GM12878 (cell line): Measurements from ENCODE around the gene ZNF385D. TPM values are rescaled to one million over a fixed set of nuclear protein-coding genes. Genes with fewer than 3 reads are reported as not detected.

Experiments
- ATAC-seq: fragments of 200-7000 bp; cut with Tn5 transposase; 3 replicates; pipeline ENCODE4 v1.9.1; 2020; ENCODE audit warnings: mild to moderate bottlenecking, moderate library complexity
- BruUV-seq: library from RNA; stranded (reverse); fragments of 400-500 nt; replicated peaks from 2 replicates; lab custom pipeline; 2021; lab: Mats Ljungman, UMichigan
- CTCF ChIA-PET: fragments of 300-600 bp; sonication (Branson Sonifier 250); formaldehyde crosslinking; extraction: SDS; loops from one replicate; lab custom pipeline; 2021; ENCODE audit warnings: inconsistent platforms; lab: Yijun Ruan, JAX
- POLR2A ChIA-PET: fragments of 350-600 bp; formaldehyde crosslinking; extraction: SDS; loops from one replicate; lab custom pipeline; 2021; ENCODE audit warnings: inconsistent platforms; lab: Charles Lee
- RAD21 ChIA-PET: fragments of 300-600 bp; sonication (Branson Sonifier 250); formaldehyde crosslinking; loops from one replicate; lab custom pipeline; 2023; ENCODE audit warnings: antibody characterized with exemption; ENCODE audit not compliant: unreplicated experiment; lab: Charles Lee
- SMC1A ChIA-PET: fragments of 300-600 bp; sonication (Branson Sonifier 250); formaldehyde crosslinking; loops from one replicate; lab custom pipeline; 2023; ENCODE audit not compliant: unreplicated experiment, uncharacterized antibody; lab: Charles Lee
- DNase-seq: peaks from one replicate; pipeline ENCODE4 v3.0.0-alpha.2; 2011; ENCODE audit warnings: low read depth, low spot score
- FAIRE-seq: peaks from 3 replicates; lab custom pipeline; 2011; peaks lifted over from hg19 to GRCh38; lab: Jason Lieb, UNC
- H2AFZ ChIP-seq: 2 replicates; pipeline ENCODE4 v1.6.0; 2011; ENCODE audit warnings: low read depth, low read length, control low read depth; ENCODE audit not compliant: control insufficient read depth
- H3K27ac ChIP-seq: 2 replicates; pipeline ENCODE4 v1.5.1; 2011; ENCODE audit warnings: control low read depth; ENCODE audit not compliant: control insufficient read depth, insufficient read depth
- H3K27me3 ChIP-seq, 2 experiments: replicated peaks in 1 of 2; 2 replicates each; pipeline versions ENCODE4 v1.6.0 to v1.6.1; 2011; ENCODE audit warnings: low read length in 1 of 2; ENCODE audit not compliant: control insufficient read depth in 2 of 2, insufficient read depth in 2 of 2
- H3K36me3 ChIP-seq, 2 experiments: 2 replicates each; pipeline ENCODE4 v1.5.1; 2011; ENCODE audit warnings: low read length in 1 of 2; ENCODE audit not compliant: control insufficient read depth in 2 of 2, insufficient read depth in 2 of 2
- H3K4me1 ChIP-seq: 2 replicates; pipeline ENCODE4 v1.6.1; 2011; ENCODE audit warnings: mild to moderate bottlenecking, low read length, moderate library complexity, mixed read lengths; ENCODE audit not compliant: control insufficient read depth, insufficient read depth
- H3K4me2 ChIP-seq: 2 replicates; pipeline ENCODE4 v1.6.0; 2011; ENCODE audit warnings: control low read depth; ENCODE audit not compliant: control insufficient read depth, insufficient read depth
- H3K4me3 ChIP-seq: fragments of 200-600 bp; sonication (generic); 2 replicates; pipeline ENCODE4 v1.5.1; 2016
- H3K79me2 ChIP-seq: 2 replicates; pipeline ENCODE4 v1.6.0; 2011; ENCODE audit warnings: low read length; ENCODE audit not compliant: control insufficient read depth, insufficient read depth
- H3K9ac ChIP-seq: 2 replicates; pipeline ENCODE4 v1.8.0; 2011; ENCODE audit warnings: low read length, control low read depth, mixed read lengths; ENCODE audit not compliant: control insufficient read depth, insufficient read depth
- H3K9me3 ChIP-seq: replicated peaks from 3 replicates; pipeline ENCODE4 v1.5.1; 2011; ENCODE audit warnings: mild to moderate bottlenecking, low read length; ENCODE audit not compliant: control insufficient read depth, insufficient read depth
- H4K20me1 ChIP-seq: 2 replicates; pipeline ENCODE4 v1.6.0; 2011; ENCODE audit not compliant: control insufficient read depth, insufficient read depth
- CHD2 ChIP-seq: IDR thresholded peaks from 2 replicates; pipeline ENCODE4 v1.6.1; 2011; ENCODE audit warnings: low read depth, low read length, improper control_type of control experiment, borderline replicate concordance
- PKNOX1 ChIP-seq: fragments of 450-650 bp; IDR thresholded peaks from 2 replicates; pipeline ENCODE4 v1.6.1; 2016; ENCODE audit warnings: mild to moderate bottlenecking
- POLR2A ChIP-seq: IDR thresholded peaks from 2 replicates; pipeline ENCODE4 v1.6.1; 2011; ENCODE audit warnings: low read depth, mild to moderate bottlenecking, low read length
- SREBF1 ChIP-seq: IDR thresholded peaks from 2 replicates; pipeline ENCODE4 v1.6.1; 2012; ENCODE audit warnings: mild to moderate bottlenecking, low read length
- SREBF2 ChIP-seq: IDR thresholded peaks from 2 replicates; pipeline ENCODE4 v1.6.1; 2012; ENCODE audit warnings: mild to moderate bottlenecking, low read length
- ZBTB11 ChIP-seq: fragments of 450-650 bp; formaldehyde crosslinking; IDR thresholded peaks from 2 replicates; pipeline ENCODE4 v1.5.0; 2022; ENCODE audit warnings: mild to moderate bottlenecking, missing genetic modification characterization
- WGBS: methylation state at CpG from one replicate; pipeline ENCODE4 v1.1.6; 2016; ENCODE audit warnings: low lambda C conversion rate; ENCODE audit not compliant: insufficient replicate concordance, insufficient coverage; ENCODE audit errors: missing lambda C conversion rate; 5-methylcytosine and 5-hydroxymethylcytosine counted together
- in situ Hi-C: fragments of 300-500 bp; cut with MboI; formaldehyde crosslinking; loops from 9 replicates; pipeline ENCODE4 v1.14.3; 2018; ENCODE audit warnings: mixed read lengths
- intact Hi-C: fragments of 100-400 bp; cut with micrococcal nuclease; formaldehyde crosslinking; loops from one replicate; pipeline ENCODE4 v1.14.2; 2022; ENCODE audit not compliant: unreplicated experiment
- polyA plus RNA-seq, 11 experiments: library from polyadenylated mRNA; depleted of rRNA in 4 of 11; unstranded in 6 of 11; stranded (reverse) in 5 of 11; fragments of >200 nt; fragmentation: Nextera tagmentation in 4 of 11; fragmentation: Illumina TruSeq in 1 of 11; extraction: Ambion mirVana in 4 of 11; extraction: Trizol in 1 of 11; gene quantifications; 1 replicate in 1 of 11; 2 replicates in 10 of 11; pipeline versions ENCODE4 v1.2.1 to v1.2.3, GENCODE V29; 2011 to 2016; ENCODE audit warnings: inconsistent platforms in 2 of 11, missing spikeins in 2 of 11, low read depth in 1 of 11
- total RNA-seq, 4 experiments: library from RNA; depleted of rRNA in 3 of 4; stranded (reverse); fragments of >200 nt in 3 of 4; fragmentation: Illumina TruSeq in 1 of 4; extraction: Trizol in 1 of 4; gene quantifications; 2 replicates each; pipeline versions ENCODE4 v1.2.1 to v1.2.3, GENCODE V29; 2013 to 2021

Gene ZNF385D
- total and polyA plus RNA-seq, 10 of the 15 experiments (the other 5 are each of a cell fraction or from before 2014, with no cell fraction given): 0.01 to 0.62 (median 0.18) TPM; not detected in 5

- Histone ChIP-seq H3K4me2 (no peak overlapping the region), H2AFZ (no peak overlapping the region), H3K79me2 (no peaks in the 10 kb centered on the region), H3K9ac (no peak overlapping the region), H3K4me3 (no peak overlapping the region), H3K9me3 (no peaks in the 10 kb centered on the region), H3K36me3 (no peaks in the 10 kb centered on the region), H3K27me3 (no peaks in the 10 kb centered on the region), H3K4me1 (no peaks in the 10 kb centered on the region), H3K27ac (no peak overlapping the region), H4K20me1 (no peaks in the 10 kb centered on the region)
- TF ChIP-seq ZBTB11 (CRISPR knock-in tag): no peak
- no peak for TF ChIP-seq POLR2A
- no peak for TF ChIP-seq PKNOX1
- no peak for TF ChIP-seq CHD2
- no peak for TF ChIP-seq SREBF1
- TF ChIP-seq SREBF2: no peak
- FAIRE-seq: no peak
- CTCF ChIA-PET: no interaction called here
- intact Hi-C loops: no loop called here
- in situ Hi-C loops: no loop called here
- BruUV-seq: no TSS peak
- WGBS: 4% methylated on average over 1 of the region's 1 CpG
- SMC1A ChIA-PET: interaction anchor here (1.0 kb wide), 1 partner anchor 12 kb away, joined by 3 read pairs; no protein-coding TSS in a partner anchor
- POLR2A ChIA-PET: no interaction called here
- RAD21 ChIA-PET: interaction anchor here (0.5 kb wide), 1 partner anchor 124 kb away, joined by 4 read pairs; no protein-coding TSS in a partner anchor
- ATAC-seq: no peak
- no peak for DNase-seq
Measured at GRCh38 chr3:21649519-21649918, 101.5 kb downstream of the ZNF385D start.
